Gastroesophageal sphincter (tissue), 4 donors: ENCODE results near the gene CDK7. TPM values are rescaled to one million over a fixed set of nuclear protein-coding genes. Genes with fewer than 3 reads are reported as not detected.

ENCODE experiments used
- ATAC-seq: fragments of 150-250 bp; one replicate; pipeline ENCODE4 v1.9.1; 2016; ENCODE audit warnings: mild to moderate bottlenecking, moderate library complexity
- H3K27ac ChIP-seq, 4 donors: fragments of 200-600 bp; sonication (generic) in 3 of 4; 1 replicate in 3 of 4; 2 replicates in 1 of 4; pipeline ENCODE4 v1.5.1; 2016 to 2019
- H3K27me3 ChIP-seq: fragments of 200-600 bp; sonication (generic); one replicate; pipeline ENCODE4 v1.5.1; 2019
- H3K36me3 ChIP-seq, 2 donors: fragments of 200-600 bp; sonication (generic); one replicate each; pipeline ENCODE4 v1.5.1; 2019; ENCODE audit warnings: control low read depth in 1 of 2
- H3K4me1 ChIP-seq, 3 donors: fragments of 200-600 bp; sonication (generic); 1 replicate in 2 of 3; 2 replicates in 1 of 3; pipeline ENCODE4 v1.5.1; 2016 to 2019; ENCODE audit warnings: control low read depth in 2 of 3
- H3K4me3 ChIP-seq, 2 donors: fragments of 200-600 bp; sonication (generic); one replicate each; pipeline ENCODE4 v1.5.1; 2019; ENCODE audit warnings: mild to moderate bottlenecking in 1 of 2, moderate library complexity in 1 of 2
- H3K9me3 ChIP-seq, 3 donors: fragments of 200-600 bp; sonication (generic); one replicate each; pipeline ENCODE4 v1.5.1; 2017 to 2019; ENCODE audit warnings: control low read depth in 2 of 3
- EP300 ChIP-seq: sonication (generic); formaldehyde crosslinking; IDR thresholded peaks from one replicate; pipeline ENCODE4 v1.6.1; 2017; ENCODE audit warnings: antibody characterized with exemption, mild to moderate bottlenecking
- POLR2A ChIP-seq, 2 donors: fragments of 450-650 bp; IDR thresholded peaks; one replicate each; pipeline ENCODE4 v1.6.1; 2017; ENCODE audit warnings: antibody characterized with exemption in 2 of 2, mild to moderate bottlenecking in 2 of 2, moderate library complexity in 1 of 2
- POLR2AphosphoS5 ChIP-seq: sonication (generic); formaldehyde crosslinking; IDR thresholded peaks from one replicate; pipeline ENCODE4 v1.6.1; 2017; ENCODE audit warnings: antibody characterized with exemption
- WGBS, 2 donors: methylation state at CpG; one replicate each; pipeline ENCODE4 v1.1.5; 2018; ENCODE audit warnings: low coverage in 1 of 2; 5-methylcytosine and 5-hydroxymethylcytosine counted together
- total RNA-seq, 4 donors: library from RNA; depleted of rRNA; stranded (reverse); fragments of >200 nt; gene quantifications; one replicate each; pipeline ENCODE4 v1.1.0, GENCODE V29; 2016
- TF ChIP-seq, protein P1 (sequence below), 4 experiments: fragments of 200-600 bp in 2 of 4; fragments of 450-650 bp in 2 of 4; sonication (generic) in 1 of 4; IDR thresholded peaks; one replicate each; pipeline ENCODE4 v1.5.1; 2017 to 2019; ENCODE audit warnings: antibody characterized with exemption in 4 of 4, mild to moderate bottlenecking in 2 of 4, moderate library complexity in 2 of 4

Gene CDK7
- total RNA-seq, 4 donors from 2014 or later = 14.7 to 26.3 (median 22.5) TPM

DNA sequence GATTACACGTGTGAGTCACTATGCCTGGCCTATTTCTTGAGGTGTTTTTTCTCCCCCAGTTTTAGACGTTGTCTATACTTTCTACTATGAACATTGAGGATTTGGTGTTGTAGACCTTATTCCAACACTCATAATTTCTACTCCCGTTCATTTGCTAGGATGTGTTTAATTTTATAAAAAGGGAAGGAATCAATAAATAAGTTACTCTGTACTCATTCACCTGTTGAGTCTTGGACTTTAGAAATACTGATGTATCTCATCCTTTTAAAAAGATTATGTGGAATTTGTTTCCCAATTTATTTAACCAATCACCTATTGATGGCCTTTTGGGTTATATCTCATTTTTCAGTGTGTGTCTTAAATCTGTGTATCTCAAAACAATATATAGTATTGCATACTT lies 3.2 kb downstream of the CDK7 start:
- Histone ChIP-seq H3K4me1 (peaks cover 0 to 47% (median 8%) of the 10 kb centered on the region in 3 donors), H3K9me3 (no peaks in the 10 kb centered on the region), H3K4me3 (no peak overlapping the region), H3K36me3 (peaks cover 0 to 31% of the 10 kb centered on the region in 2 donors), H3K27ac (no peak overlapping the region), H3K27me3 (no peaks in the 10 kb centered on the region)
- TF ChIP-seq POLR2AphosphoS5 (no peak), POLR2A (IDR thresholded peaks at IDR 0.05) (no peak), EP300 (no peak)
- ATAC-seq = no peak
- 68 to 72% methylated on average over 3 of the region's 3 CpGs for WGBS, 2 donors

- no peak overlapping the region for H3K27ac ChIP-seq
- no peaks in the 10 kb centered on the region for H3K9me3 ChIP-seq
- H3K27me3 ChIP-seq = no peaks in the 10 kb centered on the region
- TF ChIP-seq POLR2A (IDR thresholded peaks at IDR 0.05) (no peak), POLR2AphosphoS5 (no peak), EP300 (no peak)
- TF ChIP-seq, protein P1, sequence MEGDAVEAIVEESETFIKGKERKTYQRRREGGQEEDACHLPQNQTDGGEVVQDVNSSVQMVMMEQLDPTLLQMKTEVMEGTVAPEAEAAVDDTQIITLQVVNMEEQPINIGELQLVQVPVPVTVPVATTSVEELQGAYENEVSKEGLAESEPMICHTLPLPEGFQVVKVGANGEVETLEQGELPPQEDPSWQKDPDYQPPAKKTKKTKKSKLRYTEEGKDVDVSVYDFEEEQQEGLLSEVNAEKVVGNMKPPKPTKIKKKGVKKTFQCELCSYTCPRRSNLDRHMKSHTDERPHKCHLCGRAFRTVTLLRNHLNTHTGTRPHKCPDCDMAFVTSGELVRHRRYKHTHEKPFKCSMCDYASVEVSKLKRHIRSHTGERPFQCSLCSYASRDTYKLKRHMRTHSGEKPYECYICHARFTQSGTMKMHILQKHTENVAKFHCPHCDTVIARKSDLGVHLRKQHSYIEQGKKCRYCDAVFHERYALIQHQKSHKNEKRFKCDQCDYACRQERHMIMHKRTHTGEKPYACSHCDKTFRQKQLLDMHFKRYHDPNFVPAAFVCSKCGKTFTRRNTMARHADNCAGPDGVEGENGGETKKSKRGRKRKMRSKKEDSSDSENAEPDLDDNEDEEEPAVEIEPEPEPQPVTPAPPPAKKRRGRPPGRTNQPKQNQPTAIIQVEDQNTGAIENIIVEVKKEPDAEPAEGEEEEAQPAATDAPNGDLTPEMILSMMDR (IDR thresholded peaks at IDR 0.05) = no peak
- H3K36me3 ChIP-seq = peaks cover 0 to 31% of the 10 kb centered on the region in 2 donors
- 54 to 62% methylated on average over 6 of the region's 6 CpGs for WGBS, 2 donors
- H3K4me3 ChIP-seq = no peak overlapping the region
- no peak for ATAC-seq
- peaks cover 0 to 50% (median 8%) of the 10 kb centered on the region in 3 donors for H3K4me1 ChIP-seq
Observed at GRCh38 chr5:69238760-69239251, 4.1 kb downstream of the CDK7 start.

- Histone ChIP-seq H3K36me3 (peaks cover 0 to 25% of the 10 kb centered on the region in 2 donors), H3K27me3 (no peaks in the 10 kb centered on the region), H3K9me3 (no peaks in the 10 kb centered on the region), H3K4me3 (no peak overlapping the region), H3K4me1 (peaks cover 0 to 24% (median 3%) of the 10 kb centered on the region in 3 donors), H3K27ac (no peak overlapping the region)
- TF ChIP-seq POLR2AphosphoS5 (no peak), EP300 (no peak), POLR2A (IDR thresholded peaks at IDR 0.05) (no peak)
- TF ChIP-seq, protein P1 (IDR thresholded peaks at IDR 0.05) = no peak
- no peak for ATAC-seq
- 68 to 98% methylated on average over 5 to 7 of the region's 8 CpGs for WGBS, 2 donors
Observed at GRCh38 chr5:69242215-69242927, 7.7 kb downstream of the CDK7 start.

DNA sequence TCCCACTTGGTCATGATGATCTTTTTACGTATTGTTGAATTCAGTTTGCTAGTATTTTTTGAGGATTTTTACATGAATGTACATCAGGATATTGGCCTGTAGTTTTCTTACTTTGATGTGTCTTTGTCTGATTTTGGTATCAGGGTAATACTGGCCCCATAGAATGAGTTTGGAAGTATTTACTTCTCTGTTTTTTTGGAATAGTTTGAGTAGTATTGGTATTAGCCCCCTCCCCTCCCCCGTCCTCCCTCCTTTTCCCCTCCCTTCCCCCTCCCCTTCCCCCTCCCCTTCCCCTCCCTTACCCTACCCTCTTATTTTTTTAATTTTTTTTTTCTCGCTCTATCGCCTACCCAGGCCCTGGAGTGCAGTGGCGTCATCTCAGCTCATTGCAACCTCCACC lies 10.3 kb downstream of the CDK7 start:
- WGBS, 2 donors = 86 to 94% methylated on average over 1 to 5 of the region's 5 CpGs
- H3K4me3 ChIP-seq = no peak overlapping the region
- H3K27ac ChIP-seq = no peak overlapping the region
- no peaks in the 10 kb centered on the region for H3K27me3 ChIP-seq
- no peaks in the 10 kb centered on the region for H3K9me3 ChIP-seq
- ATAC-seq = no peak
- peaks cover 0 to 6% (median 3%) of the 10 kb centered on the region in 3 donors for H3K4me1 ChIP-seq
- peaks cover 0 to 8% of the 10 kb centered on the region in 2 donors for H3K36me3 ChIP-seq
- TF ChIP-seq POLR2AphosphoS5 (no peak), EP300 (no peak), POLR2A (IDR thresholded peaks at IDR 0.05) (no peak)
- TF ChIP-seq, protein P1 (IDR thresholded peaks at IDR 0.05) = no peak

GRCh38 chr5:69248019-69248418 lies 13.3 kb downstream of the CDK7 start:
- no peak overlapping the region for H3K4me3 ChIP-seq
- 80 to 100% methylated on average over 1 to 2 of the region's 2 CpGs for WGBS, 2 donors
- H3K36me3 ChIP-seq = peaks cover 0 to 8% of the 10 kb centered on the region in 2 donors
- no peaks in the 10 kb centered on the region for H3K9me3 ChIP-seq
- H3K4me1 ChIP-seq = peaks cover 0 to 3% (median 0%) of the 10 kb centered on the region in 3 donors
- ATAC-seq = no peak
- H3K27ac ChIP-seq = no peak overlapping the region
- H3K27me3 ChIP-seq = no peaks in the 10 kb centered on the region
- TF ChIP-seq, protein P1 (IDR thresholded peaks at IDR 0.05) = no peak
- TF ChIP-seq POLR2A (IDR thresholded peaks at IDR 0.05) = no peak
- TF ChIP-seq POLR2AphosphoS5 = no peak
- no peak for TF ChIP-seq EP300
